ENCODE measurements around the gene CYFIP1. TPM values are rescaled to one million over a fixed set of nuclear protein-coding genes. Genes with fewer than 3 reads are reported as not detected.

CYFIP1 gene
- total and polyA plus RNA-seq, 10 of the 15 experiments (the other 5 are each of a cell fraction or from before 2014, with no cell fraction given) = 3.5 to 46.2 (median 28.3) TPM

DNA sequence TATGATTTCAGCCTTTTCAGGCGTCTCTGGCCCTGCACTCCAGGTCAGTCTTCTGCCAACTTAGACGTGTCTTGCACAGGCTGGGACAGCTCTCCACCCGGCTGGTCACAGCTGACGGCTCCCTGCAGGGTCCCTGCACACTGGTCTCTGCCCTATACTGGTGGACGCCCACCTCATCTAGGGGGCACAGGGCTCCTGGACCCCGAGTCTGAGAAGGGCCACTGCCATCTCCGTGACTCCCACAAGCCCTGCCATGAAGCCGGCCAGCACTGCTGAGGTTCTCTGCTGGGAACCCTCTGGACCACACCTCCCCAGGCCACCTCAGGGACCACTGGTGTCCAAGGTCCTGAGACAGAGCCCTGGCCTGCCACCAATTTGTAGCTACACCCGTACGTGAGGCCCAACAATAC is 40.5 kb downstream of the CYFIP1 start (continued):
- TF ChIP-seq, protein P1, sequence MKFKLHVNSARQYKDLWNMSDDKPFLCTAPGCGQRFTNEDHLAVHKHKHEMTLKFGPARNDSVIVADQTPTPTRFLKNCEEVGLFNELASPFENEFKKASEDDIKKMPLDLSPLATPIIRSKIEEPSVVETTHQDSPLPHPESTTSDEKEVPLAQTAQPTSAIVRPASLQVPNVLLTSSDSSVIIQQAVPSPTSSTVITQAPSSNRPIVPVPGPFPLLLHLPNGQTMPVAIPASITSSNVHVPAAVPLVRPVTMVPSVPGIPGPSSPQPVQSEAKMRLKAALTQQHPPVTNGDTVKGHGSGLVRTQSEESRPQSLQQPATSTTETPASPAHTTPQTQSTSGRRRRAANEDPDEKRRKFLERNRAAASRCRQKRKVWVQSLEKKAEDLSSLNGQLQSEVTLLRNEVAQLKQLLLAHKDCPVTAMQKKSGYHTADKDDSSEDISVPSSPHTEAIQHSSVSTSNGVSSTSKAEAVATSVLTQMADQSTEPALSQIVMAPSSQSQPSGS (IDR thresholded peaks at IDR 0.05; ENCODE audit: low read length) = no peak
- TF ChIP-seq, protein P2, sequence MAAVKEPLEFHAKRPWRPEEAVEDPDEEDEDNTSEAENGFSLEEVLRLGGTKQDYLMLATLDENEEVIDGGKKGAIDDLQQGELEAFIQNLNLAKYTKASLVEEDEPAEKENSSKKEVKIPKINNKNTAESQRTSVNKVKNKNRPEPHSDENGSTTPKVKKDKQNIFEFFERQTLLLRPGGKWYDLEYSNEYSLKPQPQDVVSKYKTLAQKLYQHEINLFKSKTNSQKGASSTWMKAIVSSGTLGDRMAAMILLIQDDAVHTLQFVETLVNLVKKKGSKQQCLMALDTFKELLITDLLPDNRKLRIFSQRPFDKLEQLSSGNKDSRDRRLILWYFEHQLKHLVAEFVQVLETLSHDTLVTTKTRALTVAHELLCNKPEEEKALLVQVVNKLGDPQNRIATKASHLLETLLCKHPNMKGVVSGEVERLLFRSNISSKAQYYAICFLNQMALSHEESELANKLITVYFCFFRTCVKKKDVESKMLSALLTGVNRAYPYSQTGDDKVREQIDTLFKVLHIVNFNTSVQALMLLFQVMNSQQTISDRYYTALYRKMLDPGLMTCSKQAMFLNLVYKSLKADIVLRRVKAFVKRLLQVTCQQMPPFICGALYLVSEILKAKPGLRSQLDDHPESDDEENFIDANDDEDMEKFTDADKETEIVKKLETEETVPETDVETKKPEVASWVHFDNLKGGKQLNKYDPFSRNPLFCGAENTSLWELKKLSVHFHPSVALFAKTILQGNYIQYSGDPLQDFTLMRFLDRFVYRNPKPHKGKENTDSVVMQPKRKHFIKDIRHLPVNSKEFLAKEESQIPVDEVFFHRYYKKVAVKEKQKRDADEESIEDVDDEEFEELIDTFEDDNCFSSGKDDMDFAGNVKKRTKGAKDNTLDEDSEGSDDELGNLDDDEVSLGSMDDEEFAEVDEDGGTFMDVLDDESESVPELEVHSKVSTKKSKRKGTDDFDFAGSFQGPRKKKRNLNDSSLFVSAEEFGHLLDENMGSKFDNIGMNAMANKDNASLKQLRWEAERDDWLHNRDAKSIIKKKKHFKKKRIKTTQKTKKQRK (IDR thresholded peaks at IDR 0.05; ENCODE audit: low read depth, low read length) = no peak
- no peak for TF ChIP-seq CEBPB (IDR thresholded peaks at IDR 0.05; ENCODE audit: borderline replicate concordance in 1 of 2, low read depth in 2 of 2, low read length in 2 of 2)
- no peak for TF ChIP-seq HDGF (IDR thresholded peaks at IDR 0.05)
- TF ChIP-seq POU2F2 (IDR thresholded peaks at IDR 0.05; ENCODE audit: borderline replicate concordance, low read depth, low read length) = no peak
- TF ChIP-seq CBX3 (IDR thresholded peaks at IDR 0.05; ENCODE audit: borderline replicate concordance, low read depth) = no peak
- TF ChIP-seq MYC (IDR thresholded peaks at IDR 0.05; ENCODE audit: insufficient read depth, insufficient read length, insufficient replicate concordance, low read length, severe bottlenecking) = no peak

- Histone ChIP-seq H4K20me1 (ENCODE audit: control insufficient read depth, insufficient read depth) (no peaks in the 10 kb centered on the region), H3K9ac (ENCODE audit: control insufficient read depth, insufficient read depth, low read length) (no peak overlapping the region), H3K27ac (ENCODE audit: control insufficient read depth, insufficient read depth) (no peak overlapping the region), H3K4me1 (ENCODE audit: control insufficient read depth, insufficient read depth, low read length) (peaks cover 17% of the 10 kb centered on the region), H3K4me2 (ENCODE audit: control insufficient read depth, insufficient read depth) (no peak overlapping the region), H3K27me3 (replicated peaks in 1 of 2; ENCODE audit: control insufficient read depth in 2 of 2, insufficient read depth in 2 of 2, low read length in 1 of 2) (no peaks in the 10 kb centered on the region), H3K4me3 (no peak overlapping the region), H3K9me3 (replicated peaks; ENCODE audit: control insufficient read depth, insufficient read depth, low read length) (no peaks in the 10 kb centered on the region), H3K79me2 (ENCODE audit: control insufficient read depth, insufficient read depth, low read length) (no peaks in the 10 kb centered on the region), H2AFZ (ENCODE audit: control insufficient read depth, low read depth, low read length) (no peak overlapping the region), H3K36me3 (ENCODE audit: control insufficient read depth in 2 of 2, insufficient read depth in 2 of 2, low read length in 1 of 2) (peaks cover 3 to 18% of the 10 kb centered on the region in 2 experiments)
- ATAC-seq = no peak
- WGBS (ENCODE audit: insufficient coverage, insufficient replicate concordance, low lambda C conversion rate, missing lambda C conversion rate) = 72% methylated on average over 13 of the region's 13 CpGs
- BruUV-seq (replicated peaks) = no TSS peak
- ChIA-PET CTCF (no interaction called here), SMC1A (ENCODE audit: uncharacterized antibody, unreplicated experiment) (no interaction called here), POLR2A (no interaction called here), RAD21 (ENCODE audit: unreplicated experiment) (interaction anchor here (0.6 kb wide), 1 partner anchor 339 kb away, joined by 3 read pairs; no protein-coding TSS in a partner anchor)
- intact Hi-C loops (cut with micrococcal nuclease; ENCODE audit: unreplicated experiment) = loop anchor here (5.0 kb wide), 1 partner anchor 38 kb away; no protein-coding TSS in a partner anchor
- in situ Hi-C loops (cut with MboI) = no loop called here
- no peak for FAIRE-seq
- no peak for DNase-seq (ENCODE audit: low read depth, low spot score)
- no peak for TF ChIP-seq PML (IDR thresholded peaks at IDR 0.05; ENCODE audit: low read length)
- TF ChIP-seq ZBED1 (IDR thresholded peaks at IDR 0.05; ENCODE audit: borderline replicate concordance) = no peak
- no peak for TF ChIP-seq ZNF687 (IDR thresholded peaks at IDR 0.05)
- TF ChIP-seq SKIL (IDR thresholded peaks at IDR 0.05; ENCODE audit: low read depth, poor library complexity, severe bottlenecking) = no peak
- TF ChIP-seq NBN (IDR thresholded peaks at IDR 0.05) = no peak
Measured at GRCh38 chr15:22939051-22939450, 41.1 kb downstream of the CYFIP1 start.

Measured in GM12878 (cell line).